OCI-LY7 (cell line): ENCODE measurements around the gene ANGPT4.

Source experiments
- CTCF ChIP-seq: fragments of 200-600 bp; sonication (generic); conservative IDR thresholded peaks from 2 replicates; pipeline ENCODE4 v1.5.1; 2014; ENCODE audit warnings: mild to moderate bottlenecking, antibody characterized with exemption, low read length, moderate library complexity, mixed read lengths
- EZH2phosphoT487 ChIP-seq: fragments of 200-600 bp; sonication (generic); IDR thresholded peaks from 2 replicates; pipeline ENCODE4 v1.6.1; 2018; ENCODE audit warnings: low read depth, borderline replicate concordance, mild to moderate bottlenecking, mixed run types, antibody characterized with exemption, low read length, moderate library complexity, mixed read lengths

- TF ChIP-seq CTCF (no peak), EZH2phosphoT487 (no peak)
Observed at GRCh38 chr20:962683-963082, 46.5 kb upstream of the ANGPT4 start.
